Inflammatory macrophage (primary cell): ENCODE results near the gene TTC1.
"Not testable (repeated sequence)": the region's sequence is repeated elsewhere in the genome, so short reads cannot be mapped to it uniquely, and the experiment has no call there.

Source experiments
- DNase-seq, 2 donors: peaks; one replicate each; pipeline ENCODE4 v3.0.0-alpha.2; 2020 to 2022

The TTC1 gene

GRCh38 chr5:160044391-160044804 is 35.5 kb downstream of the TTC1 start:
- DNase-seq: peak; percentile 50 to 79

DNA sequence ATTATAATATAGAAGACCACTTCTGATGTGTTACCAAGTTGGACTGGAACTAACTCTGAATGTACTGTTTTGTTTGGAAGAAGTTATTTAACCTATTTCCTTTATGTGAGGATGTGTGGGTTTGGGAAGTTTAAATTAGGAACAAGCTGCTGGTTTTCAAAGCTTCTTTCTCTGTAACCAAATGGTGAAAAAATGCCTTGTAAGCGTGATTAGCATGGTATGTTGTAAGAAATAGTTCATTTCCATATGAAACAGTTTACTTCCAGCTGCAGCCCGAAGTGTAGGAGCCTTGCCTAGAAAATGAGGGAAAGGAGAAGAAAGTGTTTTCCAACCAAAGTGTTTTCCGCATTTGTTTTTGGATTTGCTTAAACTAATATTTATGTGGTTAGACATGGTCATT is 36.0 kb downstream of the TTC1 start:
- DNase-seq: peak; percentile 51 to 59

- DNase-seq: no peak
Observed at GRCh38 chr5:160047423-160047822, 38.5 kb downstream of the TTC1 start.

DNA sequence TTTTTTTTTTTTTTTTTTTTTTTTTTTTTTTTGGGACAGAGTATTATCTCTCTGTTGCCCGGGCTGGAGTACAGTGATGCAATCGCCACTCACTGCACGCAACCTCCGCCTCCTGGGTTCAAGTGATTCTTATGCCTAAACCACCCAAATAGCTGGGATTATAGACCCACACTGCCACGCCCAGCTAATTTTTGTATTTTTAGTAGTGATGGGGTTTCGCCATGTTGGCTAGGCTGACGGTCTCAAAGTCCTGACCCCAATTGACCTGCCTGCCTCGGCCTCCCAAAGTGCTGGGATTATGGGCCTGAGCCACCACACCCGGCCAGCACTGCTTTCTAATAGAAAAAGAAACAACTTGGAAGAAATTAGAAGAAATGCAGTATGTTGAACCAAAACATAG is 39.2 kb downstream of the TTC1 start:
- DNase-seq: no peak

DNA sequence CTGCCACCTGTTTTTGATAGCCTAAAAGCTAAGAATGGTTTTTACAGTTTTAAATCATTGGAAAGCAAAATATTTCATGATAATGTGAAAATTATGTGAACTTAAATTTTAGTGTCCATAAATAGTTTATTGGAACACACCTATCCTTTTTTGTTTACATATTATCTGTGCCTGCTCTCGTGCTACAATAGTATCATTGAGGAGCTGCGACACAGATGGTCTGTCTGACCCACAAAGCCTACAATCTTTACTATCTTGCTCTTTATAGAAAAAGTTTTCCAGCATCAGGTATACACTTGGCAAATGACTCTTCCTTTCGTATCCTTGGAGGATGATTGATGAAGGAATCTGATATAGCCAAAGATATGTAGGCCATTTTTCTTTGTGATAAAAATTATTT is 40.2 kb downstream of the TTC1 start:
- no peak for DNase-seq

DNA sequence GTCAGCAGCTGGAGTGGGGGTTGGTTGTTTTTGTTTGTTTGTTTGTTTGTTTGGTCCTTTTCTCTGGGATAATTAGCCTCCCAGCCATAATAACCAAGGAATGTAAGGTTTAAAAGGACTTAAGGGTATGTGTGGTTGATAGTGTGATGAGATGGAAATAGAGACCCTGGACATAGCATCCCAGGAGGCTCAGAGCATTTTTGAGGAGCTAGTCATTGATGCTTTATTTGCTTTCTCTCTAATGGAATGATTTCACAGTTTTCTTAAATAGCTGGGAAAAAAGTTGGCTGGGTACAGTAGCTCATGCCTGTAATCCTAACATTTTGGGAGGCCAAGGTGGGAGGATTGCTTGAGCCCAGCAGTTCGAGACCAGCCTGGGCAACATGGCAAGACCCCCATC is 45.1 kb downstream of the TTC1 start:
- no peak for DNase-seq

- no peak for DNase-seq
Observed at GRCh38 chr5:160054831-160055230, 45.9 kb downstream of the TTC1 start.

- no peak for DNase-seq
Observed at GRCh38 chr5:160057256-160057655, 48.3 kb downstream of the TTC1 start.

- DNase-seq: no peak
Observed at GRCh38 chr5:160060001-160060400, 51.1 kb downstream of the TTC1 start.

GRCh38 chr5:160061770-160062169 is 52.8 kb downstream of the TTC1 start:
- DNase-seq: no peak

GRCh38 chr5:160064417-160064810 is 55.5 kb downstream of the TTC1 start:
- no peak for DNase-seq

DNA sequence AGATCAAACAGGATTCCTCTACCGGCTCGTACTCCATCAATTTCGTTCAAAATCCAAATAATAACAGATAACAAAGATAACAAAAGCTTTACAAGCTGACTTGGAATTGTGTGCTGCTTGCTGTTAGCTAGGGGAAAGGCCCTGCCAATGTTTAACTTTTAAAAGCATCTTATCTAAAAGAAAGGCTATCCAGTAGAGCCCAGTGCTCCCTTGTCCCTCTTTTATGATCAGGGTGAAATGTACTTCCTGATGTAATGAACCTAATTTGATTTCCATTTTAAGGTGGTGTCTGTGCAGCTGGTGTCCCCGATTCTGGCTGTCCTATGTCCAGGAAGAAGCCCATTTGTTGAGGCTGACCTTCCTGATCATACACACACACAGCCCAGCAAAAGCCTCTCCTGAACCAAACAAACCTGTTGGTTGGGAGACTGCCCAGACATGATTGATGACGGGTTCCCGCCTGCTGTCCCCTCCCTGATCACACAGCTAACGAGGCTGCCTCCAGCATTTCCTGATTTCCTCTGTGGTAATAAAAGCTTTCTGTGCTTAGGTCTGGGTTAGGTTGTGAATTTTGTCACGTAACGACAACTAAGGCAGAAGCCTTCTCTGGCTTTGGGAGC is 56.2 kb downstream of the TTC1 start:
- DNase-seq: no peak

- not testable (repeated sequence) for DNase-seq
Observed at GRCh38 chr5:160069120-160069519, 60.2 kb downstream of the TTC1 start.

DNA sequence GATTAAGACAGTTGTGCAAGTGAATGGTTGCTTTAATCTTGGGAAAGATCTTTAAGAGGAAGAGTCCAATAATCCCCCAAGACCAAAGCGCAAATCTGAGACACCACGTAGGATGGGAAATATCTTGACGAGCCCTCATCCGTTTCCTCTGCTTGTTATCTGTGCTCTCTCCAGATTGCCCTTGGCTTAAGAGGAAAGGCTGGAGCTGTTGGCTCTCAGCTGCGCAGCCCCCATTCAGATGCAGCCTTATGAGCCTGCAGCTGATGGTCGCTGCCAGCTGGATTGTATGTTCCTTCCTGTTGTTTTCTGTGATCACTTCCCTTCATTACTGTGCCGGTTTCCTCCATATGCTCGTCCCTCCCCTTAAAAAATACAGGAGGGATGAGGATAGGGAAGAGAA is 62.6 kb downstream of the TTC1 start:
- DNase-seq: peak; percentile 16 to 25

- no peak for DNase-seq
Observed at GRCh38 chr5:160071916-160072315, 63.0 kb downstream of the TTC1 start.

DNA sequence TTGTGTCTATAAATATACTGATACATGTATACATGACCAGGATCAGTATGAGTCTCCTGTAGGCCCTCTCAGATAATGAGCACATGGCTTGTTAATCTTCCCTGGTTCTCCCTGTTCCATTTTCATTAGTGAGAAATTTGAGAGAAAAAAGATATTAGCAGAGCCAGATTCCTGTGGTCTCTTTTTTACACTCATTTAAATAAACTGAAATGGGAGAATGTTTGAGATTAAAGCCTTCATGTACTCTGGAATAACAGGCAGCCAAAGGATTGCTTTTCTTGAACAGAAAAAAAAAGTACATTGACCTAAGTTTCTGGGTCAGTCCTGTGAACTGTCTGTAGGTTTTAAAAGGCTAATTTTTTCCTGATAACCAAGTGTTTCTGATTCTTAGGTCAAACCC is 66.1 kb downstream of the TTC1 start:
- no peak for DNase-seq

DNA sequence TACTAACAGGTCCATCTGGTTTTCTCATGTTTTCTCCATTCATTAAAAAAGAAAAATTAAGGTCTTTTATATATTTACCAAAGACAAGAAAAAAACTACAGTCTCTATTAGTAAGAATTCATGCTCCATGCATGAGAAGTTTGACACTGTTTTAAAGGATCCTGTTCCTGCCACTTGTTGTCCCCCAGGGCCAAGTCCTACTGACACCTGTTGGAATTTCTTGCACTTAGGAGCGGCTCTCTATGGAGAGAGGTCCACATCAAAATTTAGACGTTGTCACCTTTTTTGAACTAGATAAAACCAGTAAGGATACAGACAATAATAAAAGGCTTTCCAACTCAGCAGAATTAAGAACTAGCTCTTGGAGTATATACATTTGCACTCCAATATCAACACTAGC is 68.1 kb downstream of the TTC1 start:
- DNase-seq: no peak

GRCh38 chr5:160079753-160080152 is 70.8 kb downstream of the TTC1 start:
- DNase-seq: no peak

- DNase-seq: no peak
Observed at GRCh38 chr5:160081495-160081894, 72.6 kb downstream of the TTC1 start.

GRCh38 chr5:160082614-160083500 is 73.9 kb downstream of the TTC1 start:
- DNase-seq: no peak

DNA sequence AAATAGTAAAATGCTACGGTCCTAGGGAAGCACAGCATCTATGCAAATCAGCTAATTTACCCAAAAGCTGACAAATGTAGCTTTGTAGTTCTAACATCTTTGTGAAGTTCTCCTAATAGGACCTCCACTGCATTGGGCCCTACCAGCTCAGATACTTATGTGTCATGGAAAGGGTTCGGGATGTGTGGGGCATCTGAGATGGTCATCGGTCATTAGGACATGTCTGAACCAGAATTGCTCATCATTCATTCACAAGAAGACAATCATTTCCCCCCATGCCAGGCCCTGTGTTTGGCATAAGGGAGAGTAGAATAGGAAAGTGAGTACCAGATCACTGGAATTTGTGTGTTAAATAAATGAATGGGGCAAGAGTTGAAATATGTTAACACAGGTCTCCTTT is 74.6 kb downstream of the TTC1 start:
- no peak for DNase-seq

DNA sequence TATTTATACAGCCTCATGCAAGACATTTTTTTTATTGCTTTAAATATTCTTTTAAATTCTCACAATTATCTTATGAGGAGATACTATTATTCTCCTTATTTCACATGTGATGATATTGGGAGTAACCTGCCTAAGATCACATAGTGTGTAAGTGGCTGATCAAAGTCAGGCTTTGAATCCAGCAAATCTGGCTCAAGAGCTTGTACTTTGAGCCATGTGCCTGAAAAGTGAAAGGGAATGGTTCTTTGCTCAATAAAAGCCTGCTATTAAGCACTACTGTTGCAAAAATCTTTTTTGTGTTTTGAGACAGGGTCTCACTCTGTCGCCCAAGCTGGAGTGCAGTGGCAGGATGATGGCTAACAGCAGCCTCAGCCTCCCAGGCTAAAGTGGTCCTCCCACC is 75.2 kb downstream of the TTC1 start:
- no peak for DNase-seq

- no peak for DNase-seq
Observed at GRCh38 chr5:160087199-160087598, 78.3 kb downstream of the TTC1 start.

DNA sequence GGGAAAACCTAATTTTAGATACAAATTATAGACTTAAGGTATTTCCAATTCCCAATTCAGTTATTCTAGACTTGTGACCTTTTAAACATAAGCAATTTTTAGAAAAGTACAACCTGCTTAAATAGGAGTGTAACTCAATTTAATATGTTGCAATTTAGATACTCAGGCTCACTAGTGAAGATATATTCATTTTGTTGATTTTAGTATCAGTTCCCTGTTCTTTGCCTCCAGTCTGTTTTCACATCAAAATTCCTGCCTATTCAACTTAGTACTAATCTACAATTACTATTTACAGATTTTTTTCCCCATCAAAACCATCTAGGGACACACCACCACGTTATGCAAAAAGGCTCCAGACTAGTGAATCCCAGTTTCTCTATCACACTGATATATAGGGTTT is 79.9 kb downstream of the TTC1 start:
- DNase-seq: peak in 1 of 2 donors; percentile 9
